HepG2 (cell line): ENCODE data around the gene GUCY2D.

Source experiments
- FOXC1 ChIP-seq: sonication (generic); formaldehyde crosslinking; IDR thresholded peaks from 2 replicates; pipeline ENCODE4 v1.8.0; 2022; ENCODE audit warnings: mild to moderate bottlenecking, missing genetic modification reagents, borderline replicate concordance
- HOXA7 ChIP-seq: sonication (generic); formaldehyde crosslinking; IDR thresholded peaks from 2 replicates; pipeline ENCODE4 v1.8.1; 2022; ENCODE audit warnings: mild to moderate bottlenecking, missing genetic modification reagents, moderate library complexity
- JUNB ChIP-seq: sonication (generic); formaldehyde crosslinking; IDR thresholded peaks from 2 replicates; pipeline ENCODE4 v1.8.0; 2022; ENCODE audit warnings: missing genetic modification reagents, mild to moderate bottlenecking, borderline replicate concordance
- NFYB ChIP-seq: sonication (generic); formaldehyde crosslinking; IDR thresholded peaks from 2 replicates; pipeline ENCODE4 v1.4.0; 2020; ENCODE audit warnings: missing genetic modification reagents
- ZC3H13 ChIP-seq: sonication (generic); formaldehyde crosslinking; IDR thresholded peaks from 2 replicates; pipeline ENCODE4 v1.8.1; 2023; ENCODE audit warnings: mild to moderate bottlenecking, missing genetic modification reagents, moderate library complexity
- ZNF235 ChIP-seq: sonication (generic); formaldehyde crosslinking; IDR thresholded peaks from 2 replicates; pipeline ENCODE4 v1.8.1; 2023; ENCODE audit warnings: mild to moderate bottlenecking, missing genetic modification reagents, borderline replicate concordance
- ZNF484 ChIP-seq: sonication (generic); formaldehyde crosslinking; IDR thresholded peaks from 2 replicates; pipeline ENCODE4 v1.5.1; 2020; ENCODE audit warnings: mild to moderate bottlenecking, low read depth, missing genetic modification reagents, borderline replicate concordance

GRCh38 chr17:8031950-8032349, 29.5 kb downstream of the GUCY2D start:
- no peak for TF ChIP-seq ZNF484 (CRISPR knock-in tag)
- no peak for TF ChIP-seq NFYB (CRISPR knock-in tag)
- TF ChIP-seq FOXC1 (CRISPR knock-in tag) = no peak
- TF ChIP-seq ZC3H13 (CRISPR knock-in tag) = no peak
- TF ChIP-seq JUNB (CRISPR knock-in tag) = no peak
- TF ChIP-seq ZNF235 (CRISPR knock-in tag) = no peak
- no peak for TF ChIP-seq HOXA7 (CRISPR knock-in tag)
